IgD-negative memory B cell (primary cell): Measurements from ENCODE around the gene AMHR2. TPM values are rescaled to one million over a fixed set of nuclear protein-coding genes. Genes with fewer than 3 reads are reported as not detected.
"Not testable (repeated sequence)": the region's sequence is repeated elsewhere in the genome, so short reads cannot be mapped to it uniquely, and the experiment has no call there.

Experiments used
- H3K27ac Mint-ChIP-seq, 3 donors: one replicate each; pipeline ENCODE4 v1.8.0; 2020 to 2022; ENCODE audit warnings: mild to moderate bottlenecking in 3 of 3, mixed read lengths in 3 of 3, moderate library complexity in 1 of 3
- H3K27me3 Mint-ChIP-seq: one replicate; pipeline ENCODE4 v1.8.0; 2021; ENCODE audit warnings: mixed read lengths
- H3K36me3 Mint-ChIP-seq: one replicate; pipeline ENCODE4 v1.8.0; 2020; ENCODE audit warnings: mild to moderate bottlenecking, mixed read lengths
- H3K4me1 Mint-ChIP-seq, 3 donors: one replicate each; pipeline ENCODE4 v1.8.0; 2020 to 2022; ENCODE audit warnings: mixed read lengths in 3 of 3, mild to moderate bottlenecking in 1 of 3
- H3K4me3 Mint-ChIP-seq, 4 donors: one replicate each; pipeline ENCODE4 v1.8.0; 2020 to 2022; ENCODE audit warnings: mild to moderate bottlenecking in 4 of 4, mixed read lengths in 4 of 4, moderate library complexity in 3 of 4
- H3K9me3 Mint-ChIP-seq, 3 donors: one replicate each; pipeline ENCODE4 v1.8.0; 2020 to 2021; ENCODE audit warnings: mixed read lengths in 3 of 3, mild to moderate bottlenecking in 1 of 3
- polyA plus RNA-seq: library from polyadenylated mRNA; unstranded; fragments of 300-500 nt; fragmentation: Illumina TruSeq; gene quantifications from one replicate; pipeline ENCODE4 v1.2.3, GENCODE V29; 2021

The AMHR2 gene
- not detected for polyA plus RNA-seq

GRCh38 chr12:53423597-53423996 is at the start of gene AMHR2:
Gene AMHR2 (plus strand): TSS chr12:53423855. CDS start chr12:53423935, 80 bp downstream.
- peaks cover 1% of the 10 kb centered on the region for H3K36me3 Mint-ChIP-seq
- peaks cover 9 to 16% (median 13%) of the 10 kb centered on the region in 3 donors for H3K4me1 Mint-ChIP-seq
- H3K4me3 Mint-ChIP-seq = no peak within 1 kb of the TSS
- H3K27me3 Mint-ChIP-seq = no peaks in the 10 kb centered on the region
- no peaks in the 10 kb centered on the region for H3K9me3 Mint-ChIP-seq
- no peak within 1 kb of the TSS for H3K27ac Mint-ChIP-seq

GRCh38 chr12:53374277-53374676 is 49.4 kb upstream of the AMHR2 start:
- not testable (repeated sequence) for H3K27ac Mint-ChIP-seq, H3K36me3 Mint-ChIP-seq
- peak overlapping the region in 1 of 4 donors; percentile 65 for H3K4me3 Mint-ChIP-seq

DNA sequence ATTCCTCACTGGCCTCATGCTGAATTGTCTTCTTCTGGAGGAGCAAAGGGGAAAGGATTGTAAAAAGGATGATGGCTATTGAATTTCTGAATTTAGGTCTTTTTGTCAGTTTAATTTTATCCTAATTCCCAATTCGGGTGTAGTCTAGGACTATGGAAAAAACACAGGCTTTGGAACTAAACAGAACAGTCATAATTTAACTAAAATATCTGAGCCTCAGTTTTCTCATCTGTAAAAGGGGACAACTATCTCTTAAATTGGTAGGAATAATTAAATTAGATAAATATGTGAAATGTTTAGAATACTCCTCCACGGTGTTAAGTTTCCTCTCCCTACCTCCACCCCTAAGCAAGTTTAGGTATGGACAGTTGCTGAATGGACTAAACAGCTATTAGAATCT is 46.9 kb upstream of the AMHR2 start:
- H3K4me1 Mint-ChIP-seq = peaks cover 14 to 17% (median 16%) of the 10 kb centered on the region in 3 donors
- H3K36me3 Mint-ChIP-seq = peaks cover 6% of the 10 kb centered on the region
- H3K9me3 Mint-ChIP-seq = no peaks in the 10 kb centered on the region
- no peak overlapping the region for H3K27ac Mint-ChIP-seq
- H3K27me3 Mint-ChIP-seq = no peaks in the 10 kb centered on the region
- peak overlapping the region in 1 of 4 donors; percentile 7 for H3K4me3 Mint-ChIP-seq

More at GRCh38 chr12:53374277-53374676, 49.4 kb upstream of the AMHR2 start:
- H3K4me1 Mint-ChIP-seq = peaks cover 13 to 18% (median 14%) of the 10 kb centered on the region in 3 donors
- not testable (repeated sequence) for H3K9me3 Mint-ChIP-seq, H3K27me3 Mint-ChIP-seq

DNA sequence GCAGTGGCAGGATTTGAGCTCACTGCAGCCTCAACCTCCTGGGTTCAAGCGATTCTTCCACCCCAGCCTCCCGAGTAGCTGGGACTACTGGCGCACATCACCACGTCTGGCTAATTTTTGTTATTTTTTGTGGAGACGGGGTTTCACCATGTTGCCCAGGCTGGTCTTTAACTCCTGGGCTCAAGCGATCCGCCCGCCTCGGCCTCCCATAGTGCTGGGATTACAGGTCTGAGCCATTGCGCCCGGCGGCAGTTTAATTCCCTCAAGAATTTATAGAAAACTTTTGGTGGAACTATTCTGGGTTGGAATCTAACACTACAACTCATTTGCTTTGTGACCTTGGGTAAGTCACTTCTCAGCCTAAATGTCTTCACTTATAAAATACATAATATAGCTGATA is 45.4 kb upstream of the AMHR2 start:
- no peaks in the 10 kb centered on the region for H3K9me3 Mint-ChIP-seq
- peaks cover 11 to 24% (median 22%) of the 10 kb centered on the region in 3 donors for H3K4me1 Mint-ChIP-seq
- H3K36me3 Mint-ChIP-seq = peaks cover 6% of the 10 kb centered on the region
- H3K27ac Mint-ChIP-seq = no peak overlapping the region
- no peak overlapping the region for H3K4me3 Mint-ChIP-seq
- no peaks in the 10 kb centered on the region for H3K27me3 Mint-ChIP-seq

- Mint-ChIP-seq H3K27ac (no peak overlapping the region), H3K9me3 (no peaks in the 10 kb centered on the region), H3K4me1 (peaks cover 15 to 29% (median 28%) of the 10 kb centered on the region in 3 donors), H3K36me3 (peaks cover 9% of the 10 kb centered on the region), H3K27me3 (no peaks in the 10 kb centered on the region), H3K4me3 (no peak overlapping the region)
These were observed 44.8 kb upstream of the AMHR2 start for GRCh38 chr12:53378724-53379388.

GRCh38 chr12:53379389-53380103 is 44.1 kb upstream of the AMHR2 start:
- Mint-ChIP-seq H3K27ac (no peak overlapping the region), H3K4me3 (no peak overlapping the region), H3K27me3 (no peaks in the 10 kb centered on the region), H3K9me3 (no peaks in the 10 kb centered on the region), H3K36me3 (peaks cover 9% of the 10 kb centered on the region), H3K4me1 (peaks cover 15 to 36% (median 28%) of the 10 kb centered on the region in 3 donors)

- peaks cover 9% of the 10 kb centered on the region for H3K36me3 Mint-ChIP-seq
- peaks cover 15 to 37% (median 28%) of the 10 kb centered on the region in 3 donors for H3K4me1 Mint-ChIP-seq
- peak within 1 kb of the TSS; percentile 76 to 95 (median 90) for H3K4me3 Mint-ChIP-seq
- H3K9me3 Mint-ChIP-seq = no peaks in the 10 kb centered on the region
- peak within 1 kb of the TSS; percentile 57 to 90 (median 89) for H3K27ac Mint-ChIP-seq
- no peaks in the 10 kb centered on the region for H3K27me3 Mint-ChIP-seq
These were observed 43.4 kb upstream of the AMHR2 start, which contains the start of gene SP1 for GRCh38 chr12:53380104-53380793. Gene SP1 (plus strand): TSS chr12:53380176. CDS start chr12:53380292, 116 bp downstream.

DNA sequence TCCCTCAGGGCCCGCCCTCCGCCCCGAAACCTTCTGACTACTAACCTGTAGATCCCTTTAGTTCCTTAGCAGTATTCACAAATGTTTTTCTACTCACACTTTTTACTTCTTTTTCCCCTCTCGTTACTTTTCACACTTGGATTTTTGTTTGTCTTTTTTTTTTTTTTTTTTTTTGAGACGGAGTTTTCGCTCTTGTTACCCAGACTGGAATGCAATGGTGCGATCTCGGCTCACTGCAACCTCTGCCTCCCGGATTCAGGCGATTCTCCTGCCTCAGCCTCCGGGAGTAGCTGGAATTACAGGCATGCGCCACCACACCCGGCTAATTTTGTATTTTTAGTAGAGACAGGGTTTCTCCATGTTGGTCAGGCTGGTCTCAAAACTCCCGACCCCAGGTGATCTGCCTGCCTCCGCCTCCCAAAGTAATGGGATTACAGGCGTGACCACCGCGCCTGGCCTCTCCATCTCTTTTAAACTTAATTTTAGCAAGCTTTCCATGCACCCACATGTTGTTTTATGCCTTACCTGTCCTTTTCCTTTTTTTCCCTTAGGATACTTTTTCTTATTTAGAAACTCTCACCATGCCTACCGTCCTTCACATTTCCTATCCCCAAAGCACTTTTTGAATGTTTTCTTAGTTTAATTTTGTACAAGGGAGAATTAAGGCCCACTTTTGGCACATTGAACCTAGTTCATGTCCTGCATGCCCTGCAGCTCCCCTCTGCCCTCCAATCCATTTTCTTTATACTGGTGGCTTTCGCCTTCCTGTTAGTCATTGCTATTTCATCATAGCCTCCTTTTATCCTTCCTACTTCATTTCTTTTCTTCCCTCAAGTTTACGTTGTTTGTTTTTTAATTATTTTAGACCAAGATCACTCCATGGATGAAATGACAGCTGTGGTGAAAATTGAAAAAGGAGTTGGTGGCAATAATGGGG is 42.6 kb upstream of the AMHR2 start:
- Mint-ChIP-seq H3K4me3 (peak overlapping the region; percentile 76 to 95 (median 90)), H3K27ac (peak overlapping the region; percentile 71 to 90 (median 89)), H3K9me3 (no peaks in the 10 kb centered on the region), H3K4me1 (peaks cover 18 to 38% (median 31%) of the 10 kb centered on the region in 3 donors), H3K27me3 (no peaks in the 10 kb centered on the region), H3K36me3 (peaks cover 11% of the 10 kb centered on the region)

- peak overlapping the region; percentile 71 to 90 (median 89) for H3K27ac Mint-ChIP-seq
- H3K27me3 Mint-ChIP-seq = no peaks in the 10 kb centered on the region
- H3K9me3 Mint-ChIP-seq = no peaks in the 10 kb centered on the region
- peaks cover 20 to 46% (median 35%) of the 10 kb centered on the region in 3 donors for H3K4me1 Mint-ChIP-seq
- H3K4me3 Mint-ChIP-seq = peak overlapping the region; percentile 76 to 91 (median 90)
- H3K36me3 Mint-ChIP-seq = peaks cover 12% of the 10 kb centered on the region
These were observed 41.7 kb upstream of the AMHR2 start for GRCh38 chr12:53381731-53382630.

- Mint-ChIP-seq H3K36me3 (peaks cover 12% of the 10 kb centered on the region), H3K4me1 (peaks cover 29 to 55% (median 42%) of the 10 kb centered on the region in 3 donors), H3K4me3 (peak overlapping the region; percentile 9 to 91 (median 66)), H3K27ac (peak overlapping the region in 1 of 3 donors; percentile 89), H3K9me3 (no peaks in the 10 kb centered on the region), H3K27me3 (no peaks in the 10 kb centered on the region)
These were observed 40.4 kb upstream of the AMHR2 start for GRCh38 chr12:53383258-53383657.

GRCh38 chr12:53386381-53386780 is 37.3 kb upstream of the AMHR2 start:
- H3K36me3 Mint-ChIP-seq = peaks cover 15% of the 10 kb centered on the region
- not testable (repeated sequence) for H3K9me3 Mint-ChIP-seq, H3K27me3 Mint-ChIP-seq
- H3K4me1 Mint-ChIP-seq = peaks cover 45 to 68% (median 57%) of the 10 kb centered on the region in 3 donors
- H3K4me3 Mint-ChIP-seq = peak overlapping the region in 3 of 4 donors; percentile 38 to 90 (median 71)
- H3K27ac Mint-ChIP-seq = peak overlapping the region in 1 of 3 donors; percentile 7

DNA sequence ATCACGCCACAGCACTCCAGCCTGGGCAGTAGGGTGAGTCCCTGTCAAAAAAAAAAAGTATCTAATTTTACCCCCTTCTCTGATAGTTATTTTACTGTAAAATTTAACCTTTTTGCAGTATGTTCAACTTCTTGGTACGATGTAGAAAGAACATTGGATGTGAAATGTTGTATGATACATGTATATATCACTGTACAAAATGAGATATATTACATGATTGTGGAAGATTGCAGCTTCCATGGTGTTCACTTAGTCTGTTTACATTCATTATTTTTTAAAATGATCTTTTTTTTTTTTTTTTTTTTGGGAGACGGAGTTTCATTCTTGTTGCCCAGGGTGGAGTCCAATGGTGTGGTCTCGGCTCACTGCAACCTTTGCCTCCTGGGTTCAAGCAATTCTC is 34.7 kb upstream of the AMHR2 start:
- Mint-ChIP-seq H3K4me3 (peak overlapping the region in 2 of 4 donors; percentile 50 to 63), H3K4me1 (peaks cover 38 to 48% (median 38%) of the 10 kb centered on the region in 3 donors), H3K9me3 (no peaks in the 10 kb centered on the region), H3K27ac (no peak overlapping the region), H3K36me3 (peaks cover 10% of the 10 kb centered on the region), H3K27me3 (no peaks in the 10 kb centered on the region)

DNA sequence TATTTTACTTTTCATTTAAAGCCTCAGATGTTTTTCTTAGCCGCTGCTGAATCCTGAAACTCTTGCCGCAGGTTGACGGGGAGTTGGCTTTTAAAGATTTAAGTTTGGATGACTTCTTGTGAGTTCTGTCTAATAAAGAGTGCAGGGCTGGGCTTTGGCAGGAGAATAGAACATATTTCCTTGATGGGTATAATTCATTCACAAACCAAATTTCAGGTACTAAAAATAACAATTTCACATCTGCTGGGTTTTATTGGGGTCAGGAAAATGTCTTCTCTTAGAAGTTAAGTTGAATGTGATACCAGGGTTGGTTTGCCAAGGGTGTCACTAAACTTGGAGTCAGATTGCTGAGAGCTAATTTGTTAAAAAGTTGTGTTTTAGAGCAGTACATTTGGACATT is 34.0 kb upstream of the AMHR2 start:
- Mint-ChIP-seq H3K9me3 (no peaks in the 10 kb centered on the region), H3K36me3 (peaks cover 10% of the 10 kb centered on the region), H3K27ac (peak overlapping the region in 1 of 3 donors; percentile 32), H3K4me1 (peaks cover 38 to 41% (median 38%) of the 10 kb centered on the region in 3 donors), H3K4me3 (peak overlapping the region in 2 of 4 donors; percentile 63 to 72), H3K27me3 (no peaks in the 10 kb centered on the region)
